ENCODE results near the gene MRM1.
A peak's percentile ranks its signal among the peaks of the same experiment; 100 is the strongest.
"Not testable (repeated sequence)": the region's sequence is repeated elsewhere in the genome, so short reads cannot be mapped to it uniquely, and the experiment has no call there.

MRM1 gene

DNA sequence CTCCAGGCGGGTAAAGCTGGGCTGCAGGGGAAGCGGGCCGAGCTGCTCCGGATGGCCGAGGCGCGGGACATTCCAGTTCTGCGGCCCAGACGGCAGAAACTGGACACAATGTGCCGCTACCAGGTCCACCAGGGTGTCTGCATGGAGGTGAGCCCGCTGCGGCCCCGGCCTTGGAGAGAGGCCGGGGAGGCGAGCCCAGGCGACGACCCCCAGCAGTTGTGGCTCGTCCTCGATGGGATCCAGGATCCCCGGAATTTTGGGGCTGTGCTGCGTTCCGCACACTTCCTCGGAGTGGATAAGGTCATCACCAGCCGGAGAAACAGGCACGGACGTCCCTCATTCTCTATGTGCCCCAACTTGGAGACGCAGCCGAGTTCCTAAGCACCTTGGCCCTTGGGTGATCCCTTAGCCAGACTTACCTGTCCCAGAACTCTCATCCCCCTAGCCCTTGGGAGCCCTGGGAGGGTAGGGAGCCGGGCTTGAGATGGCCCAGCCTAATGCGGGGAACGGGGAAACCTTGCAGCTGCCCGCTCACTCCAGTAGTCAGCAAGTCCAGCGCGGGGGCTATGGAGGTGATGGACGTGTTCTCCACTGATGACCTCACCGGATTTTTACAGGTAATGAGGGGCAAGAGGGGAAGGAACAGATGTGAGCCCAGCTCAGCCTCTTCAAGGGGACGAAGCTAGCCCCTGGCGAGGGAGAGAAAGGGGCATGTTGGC, 806 bp downstream of the MRM1 start:
- no peak for DNase-seq

DNA sequence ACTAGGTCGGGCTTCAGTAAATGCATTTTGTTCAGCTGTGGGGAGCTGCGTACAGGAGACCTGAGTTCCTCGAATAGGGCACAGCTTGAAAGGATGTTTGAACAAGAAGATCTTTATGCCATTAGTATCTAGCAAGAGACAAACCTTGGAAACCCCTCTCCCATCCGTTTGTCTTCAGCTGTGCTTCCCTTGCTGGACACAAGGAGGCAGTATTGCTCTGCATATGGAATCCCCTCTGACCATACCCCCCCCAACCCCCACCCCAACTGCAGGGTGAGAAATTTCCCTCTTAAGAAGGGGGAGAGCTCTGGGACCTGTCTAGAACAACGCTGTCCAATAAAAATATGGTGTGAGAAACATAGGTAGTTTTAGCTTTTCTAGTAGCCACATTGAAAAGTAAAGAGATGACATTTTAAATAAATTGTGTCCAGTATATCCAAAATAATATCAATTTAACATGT, 1.6 kb downstream of the MRM1 start:
- peak; percentile 83 for DNase-seq

DNA sequence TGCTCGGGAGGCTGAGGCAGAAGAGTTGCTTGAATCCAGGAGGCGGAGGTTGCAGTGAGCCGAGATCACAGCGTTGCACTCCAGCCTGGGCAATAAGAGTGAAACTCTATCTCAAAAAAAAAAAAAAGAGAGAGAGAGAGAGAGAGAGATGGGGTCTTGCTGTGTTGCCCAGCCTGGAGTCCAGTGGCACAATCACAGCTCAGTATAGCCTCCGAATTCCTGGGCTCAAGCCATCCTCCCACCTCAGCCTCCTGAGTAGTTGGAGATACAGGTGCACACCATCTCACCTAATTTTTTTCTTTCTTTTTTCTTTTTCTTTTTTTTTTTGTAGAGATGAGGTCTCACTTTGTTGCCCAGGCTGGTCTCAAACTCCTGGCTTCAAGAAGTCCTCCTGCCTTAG, 3.6 kb downstream of the MRM1 start:
- DNase-seq, result not testable (repeated sequence)

DNA sequence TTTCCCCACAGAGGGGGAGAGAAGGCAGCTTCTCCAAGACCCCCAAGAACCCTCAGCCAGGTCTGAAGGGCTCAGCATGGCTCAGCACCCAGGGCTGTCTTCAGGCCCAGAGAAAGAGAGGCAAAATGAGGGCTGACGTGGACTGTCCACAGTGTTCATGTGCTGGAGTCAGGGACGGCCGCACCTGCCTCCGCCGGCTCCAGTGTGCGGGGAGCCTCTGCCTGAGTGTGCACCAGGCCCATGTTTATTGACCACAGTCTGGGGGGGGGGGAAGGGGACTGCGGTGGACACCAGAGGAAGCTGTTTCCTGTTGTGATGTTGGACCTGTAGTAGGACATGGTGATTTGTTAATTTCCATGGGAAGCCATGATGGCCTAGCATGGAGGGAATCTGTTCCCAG, 6.9 kb downstream of the MRM1 start:
- DNase-seq, result no peak

DNA sequence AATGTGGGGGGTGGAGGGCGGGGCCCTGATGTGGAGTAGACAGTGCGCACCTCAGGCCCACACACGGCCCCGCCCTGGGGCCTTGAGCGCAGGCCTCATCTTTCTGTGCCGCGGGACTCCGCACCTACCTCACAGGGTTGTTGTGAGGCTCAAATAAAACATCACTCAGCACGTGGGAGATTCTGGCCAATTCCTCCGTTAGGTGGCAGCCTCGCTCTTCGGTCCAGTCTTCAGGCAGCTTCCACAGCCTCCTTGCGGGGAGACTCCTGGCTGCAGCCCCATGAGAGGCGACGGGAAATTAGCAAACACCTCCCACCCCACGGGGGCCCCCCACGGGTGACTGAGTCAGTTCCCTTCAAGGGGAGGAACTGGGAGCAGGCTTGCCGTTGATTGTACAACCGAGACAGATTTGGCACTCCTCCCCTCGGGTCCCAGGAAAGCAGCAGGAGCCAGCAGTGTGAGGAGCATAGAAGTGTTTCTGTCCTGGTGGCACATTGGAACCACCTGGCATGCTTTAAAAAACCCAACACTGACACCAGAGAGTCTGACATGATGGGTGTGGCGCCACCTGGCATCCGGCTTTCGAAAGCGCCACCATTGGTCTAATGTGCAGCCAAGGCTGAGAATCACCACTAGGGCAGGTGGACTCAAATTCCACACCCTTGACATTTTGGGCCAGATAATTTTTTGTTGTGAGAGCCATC, 7.6 kb downstream of the MRM1 start:
- DNase-seq, result no peak

DNA sequence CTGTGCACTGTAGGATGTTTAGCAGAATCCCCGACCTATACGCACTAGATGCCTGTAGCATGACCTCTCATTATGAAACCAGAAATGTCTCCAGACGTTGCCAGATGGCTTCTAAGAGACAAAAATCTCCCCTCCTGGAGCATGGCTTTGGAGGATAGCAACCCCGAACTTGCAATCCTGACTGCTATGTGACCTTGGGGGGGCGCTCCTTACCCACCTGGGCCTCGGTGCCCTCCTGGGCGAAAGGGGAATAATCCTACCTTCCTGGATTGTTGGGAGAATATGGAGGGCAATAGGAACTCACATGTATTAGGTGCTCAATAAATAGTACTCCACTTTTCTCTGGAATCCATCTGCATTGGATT, 8.1 kb downstream of the MRM1 start:
- no peak for DNase-seq

DNA sequence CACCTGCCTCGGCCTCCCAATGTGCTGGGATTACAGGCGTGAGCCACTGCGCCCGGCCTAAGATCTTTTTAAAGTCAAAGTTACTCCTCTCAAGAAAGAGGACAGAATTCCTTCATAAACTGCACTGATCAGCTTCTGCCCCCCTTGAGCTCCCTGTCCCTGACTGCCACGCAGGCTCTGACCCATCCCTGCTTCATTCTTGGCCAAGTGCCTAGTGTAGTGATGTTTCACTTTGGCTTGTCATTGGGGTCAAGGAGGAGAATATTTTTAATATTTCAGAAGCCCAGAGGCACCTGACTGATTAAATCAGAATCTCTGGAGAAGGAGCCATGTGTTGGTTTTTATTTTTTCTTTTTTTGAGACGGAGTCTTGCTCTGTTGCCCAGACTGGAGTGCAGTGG, 9.1 kb downstream of the MRM1 start:
- no peak for DNase-seq

DNA sequence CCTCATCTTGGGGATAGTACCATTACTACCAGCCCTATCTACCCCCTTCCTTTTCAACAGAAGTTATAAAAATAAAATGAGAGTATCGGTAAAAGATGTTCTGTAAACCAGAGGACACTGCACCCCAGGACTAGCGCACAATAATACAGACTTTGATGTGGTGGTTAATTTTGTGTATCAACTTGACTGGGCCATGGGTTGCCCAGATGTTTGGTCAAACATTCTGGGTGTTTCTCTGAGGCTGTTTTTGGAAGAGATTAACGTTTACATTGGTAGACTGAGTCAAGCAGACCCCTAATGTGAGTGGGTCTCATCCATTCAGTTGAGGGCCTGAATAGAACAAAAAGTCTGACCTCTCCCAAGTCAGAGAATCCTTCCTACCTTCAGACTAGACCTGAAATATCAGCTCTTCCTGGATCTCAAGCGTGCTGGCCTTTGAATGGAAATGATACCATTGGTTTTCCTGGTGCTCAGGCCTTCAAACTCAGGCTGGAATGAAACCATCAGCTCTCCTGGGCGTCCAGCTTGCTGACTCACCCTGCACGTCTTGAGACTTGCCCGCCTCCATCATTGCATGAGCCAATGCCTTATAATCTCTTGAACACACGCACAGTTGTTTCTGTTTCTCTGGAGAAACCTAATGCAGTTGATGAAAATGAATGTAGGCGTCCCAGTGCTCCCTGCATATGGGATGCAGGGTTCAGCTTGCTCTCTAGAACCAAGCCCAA, 10.1 kb downstream of the MRM1 start:
- no peak for DNase-seq

DNA sequence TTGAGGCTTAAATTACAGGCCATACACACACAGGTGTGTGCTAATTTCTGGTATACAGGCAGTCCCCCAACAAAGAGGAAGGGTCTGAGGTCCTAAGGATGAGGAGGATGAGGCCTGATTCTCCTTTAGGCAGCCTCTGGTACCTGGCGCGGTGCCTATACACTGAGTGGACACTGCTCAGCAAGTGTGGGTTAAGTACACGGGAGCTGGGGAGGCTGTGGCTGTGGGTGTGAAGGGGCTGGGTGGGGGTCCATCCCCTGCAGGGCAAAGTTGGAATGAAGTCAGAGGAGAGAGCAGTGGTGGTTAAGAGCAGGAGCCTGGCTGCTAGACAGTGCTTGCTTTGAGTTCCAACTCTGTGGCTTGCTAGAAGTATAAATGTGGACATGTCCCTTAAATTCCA, 10.9 kb downstream of the MRM1 start:
- no peak for DNase-seq

DNA sequence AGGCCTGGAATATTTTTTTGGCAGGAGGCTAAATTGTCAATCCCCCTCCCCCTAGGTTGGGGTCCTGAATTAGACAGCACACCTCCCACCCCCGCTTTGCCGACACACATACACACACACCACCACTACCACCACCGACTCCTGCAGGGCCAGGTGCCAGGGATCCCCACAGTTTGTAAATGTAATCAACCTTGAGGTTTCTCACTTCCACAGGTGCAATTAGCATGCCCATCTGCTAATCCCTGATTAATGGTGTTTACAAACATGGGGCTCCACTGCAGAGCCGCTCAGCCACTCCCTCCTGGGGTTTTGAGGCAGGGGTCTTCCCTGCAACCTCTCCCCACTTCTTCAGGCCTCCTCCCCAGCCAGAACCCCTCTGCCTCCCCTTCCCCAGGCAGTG, 11.8 kb downstream of the MRM1 start:
- DNase-seq, result no peak

DNA sequence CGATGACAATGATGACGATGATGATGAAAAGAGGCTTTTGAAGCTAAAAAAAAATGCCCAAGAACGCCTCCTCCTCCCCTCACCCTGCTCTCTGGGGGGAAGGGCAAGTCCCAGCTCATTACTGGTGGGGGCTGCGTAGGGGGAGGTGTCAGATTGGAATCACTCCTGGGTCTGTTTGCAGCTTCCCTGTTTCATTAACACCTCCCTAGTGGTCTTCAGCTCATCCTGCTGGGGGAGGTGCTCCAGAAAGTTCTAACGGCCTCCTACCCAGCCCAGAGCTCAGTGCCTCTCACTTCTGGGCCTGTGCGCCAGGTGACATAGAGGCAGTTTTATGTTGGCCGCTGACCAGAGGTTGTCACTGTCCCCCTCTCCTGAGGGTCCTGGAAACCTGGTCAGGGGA, 12.7 kb downstream of the MRM1 start:
- no peak for DNase-seq

DNA sequence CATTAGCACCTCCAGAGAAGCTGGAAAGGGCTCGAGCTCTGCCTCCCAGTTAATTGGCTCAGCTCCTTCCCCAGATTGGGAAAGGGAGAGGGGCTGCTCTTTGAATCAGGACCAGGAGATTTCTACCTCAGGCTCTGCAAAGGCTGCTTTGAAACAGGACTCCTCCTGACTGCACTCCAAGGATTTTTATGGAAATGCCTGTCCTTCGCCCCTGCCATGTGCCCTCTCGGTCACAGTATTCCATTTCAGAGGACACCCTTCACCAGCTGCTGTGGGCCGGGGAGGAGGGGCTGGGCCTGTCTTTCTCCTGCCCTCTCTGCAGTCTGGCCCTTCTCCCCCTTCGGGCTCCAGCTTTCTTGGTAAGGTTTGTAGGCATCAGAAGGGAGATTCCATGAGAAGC, 13.6 kb downstream of the MRM1 start:
- DNase-seq, result no peak

DNA sequence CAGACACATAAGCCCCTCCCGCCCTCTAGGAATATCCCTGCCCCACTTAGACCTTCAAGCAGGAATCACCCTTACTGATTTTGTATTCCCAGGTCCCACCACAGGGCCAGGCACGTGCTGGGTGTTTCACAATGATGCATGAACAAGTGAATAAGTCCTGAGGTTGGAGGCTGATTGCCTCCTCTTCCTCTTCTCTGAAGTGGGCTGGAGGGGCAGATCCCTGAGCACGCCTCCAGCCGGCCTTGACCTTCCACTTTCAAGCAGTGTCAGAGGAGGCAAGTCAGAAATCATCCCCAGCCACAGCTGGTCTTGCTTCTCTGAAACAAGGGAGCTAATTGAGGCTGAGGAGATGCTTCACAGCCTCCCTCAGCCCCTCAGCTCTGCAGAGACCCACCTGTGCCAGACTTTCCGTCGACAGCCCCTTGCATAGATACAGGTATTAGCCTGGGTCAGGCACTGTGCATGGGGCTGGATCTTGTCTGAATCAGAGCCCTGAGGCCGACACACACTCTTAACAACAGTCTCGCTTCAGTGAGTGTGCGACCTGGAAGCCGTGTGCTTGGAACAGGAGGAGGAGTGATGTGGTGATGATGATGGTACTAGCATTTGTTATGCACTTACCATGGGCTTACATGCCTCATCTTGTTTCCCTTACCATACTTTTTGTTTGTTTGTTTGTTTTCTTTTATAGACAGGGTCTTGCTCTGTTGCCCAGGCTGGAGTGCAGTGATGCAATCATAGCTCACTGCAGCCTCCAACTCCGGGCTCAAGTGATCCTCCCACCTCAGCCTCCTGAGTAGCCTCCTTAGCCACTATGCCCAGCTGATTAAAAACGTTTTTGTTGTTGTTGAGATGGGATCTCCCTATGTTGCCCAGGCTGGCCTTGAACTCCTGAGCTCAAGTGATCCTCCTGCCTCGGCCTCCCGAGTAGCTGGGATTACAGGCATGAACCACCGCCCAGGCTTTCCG, 15.0 kb downstream of the MRM1 start:
- DNase-seq, result no peak

DNA sequence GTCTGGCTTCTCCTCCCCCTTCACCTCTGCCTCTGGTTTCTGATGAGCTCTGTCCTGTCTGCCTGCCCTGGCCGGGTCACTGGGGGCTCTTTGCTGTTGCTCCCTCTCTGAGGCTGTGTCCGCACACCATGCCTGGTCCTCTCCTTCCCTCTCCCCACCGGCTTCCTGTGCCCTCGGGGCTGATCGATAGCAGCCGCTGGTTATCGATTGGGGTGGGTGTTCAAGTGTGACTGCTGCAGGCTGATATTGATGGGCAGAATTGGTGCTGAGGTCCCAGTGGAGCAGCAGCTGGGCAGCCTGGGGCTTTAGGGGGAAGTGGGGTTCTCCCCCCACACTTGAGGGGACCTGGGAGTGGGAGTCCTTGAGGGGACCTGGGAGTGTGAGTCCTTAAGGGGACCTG, 16.4 kb downstream of the MRM1 start:
- no peak for DNase-seq

DNA sequence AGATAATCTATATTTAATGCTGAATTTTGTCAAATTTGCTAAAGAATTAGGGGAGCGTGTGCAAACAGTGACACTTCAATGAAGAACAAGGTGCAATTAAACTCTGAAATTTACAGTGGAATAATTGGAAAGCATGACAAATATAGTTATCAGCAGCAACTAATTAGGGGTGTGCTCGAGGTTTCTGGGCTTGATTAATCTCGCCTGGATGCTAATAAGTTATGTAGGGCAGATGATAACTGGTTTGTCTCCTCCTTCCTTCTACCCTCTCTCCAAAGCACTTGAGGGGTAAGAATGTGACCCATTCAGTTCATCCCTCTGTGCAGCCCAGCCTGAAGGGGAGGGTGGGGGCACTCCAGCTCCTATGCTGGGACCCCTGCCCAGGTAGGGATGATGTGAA, 21.9 kb downstream of the MRM1 start:
- no peak for DNase-seq

DNA sequence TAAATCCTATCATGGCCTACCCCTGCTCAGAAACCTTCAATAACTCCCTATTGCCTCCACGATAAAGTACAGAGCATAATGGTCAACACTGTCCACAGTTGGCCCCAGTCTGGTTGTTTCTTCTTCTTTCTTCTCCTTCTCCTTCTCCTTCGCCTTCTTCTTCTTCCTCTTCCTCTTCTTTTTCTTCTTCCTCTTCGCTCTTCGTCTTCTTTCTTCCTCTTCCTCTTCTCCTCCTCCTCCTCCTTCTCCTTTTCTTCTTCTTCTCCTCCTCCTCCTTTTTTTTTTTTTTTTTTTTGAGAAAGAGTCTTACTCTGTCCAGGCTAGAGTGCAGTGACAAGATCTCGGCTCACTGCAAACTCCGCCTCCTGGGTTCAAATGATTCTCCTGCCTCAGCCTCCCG, 23.8 kb downstream of the MRM1 start:
- DNase-seq, result no peak

DNA sequence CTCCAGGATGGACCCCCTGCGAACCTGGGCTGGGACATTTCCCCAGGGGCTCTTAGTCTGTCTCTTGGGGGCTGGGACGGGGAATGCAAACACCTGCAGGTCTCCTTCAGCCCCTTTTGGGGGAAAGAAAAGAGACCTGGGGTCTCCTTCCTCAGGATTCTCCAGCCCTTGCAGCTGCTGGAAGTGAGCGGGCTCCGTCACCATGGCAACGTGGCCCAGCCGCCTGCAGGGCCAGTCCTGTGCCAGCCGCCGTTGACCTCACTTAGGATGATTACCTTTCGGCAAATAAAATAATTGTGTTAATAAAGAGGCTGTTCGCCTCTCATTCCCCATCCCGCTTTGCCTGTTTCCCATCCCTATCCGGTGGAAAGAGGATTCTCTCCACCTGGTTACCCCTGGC, 25.7 kb downstream of the MRM1 start:
- DNase-seq, result no peak

DNA sequence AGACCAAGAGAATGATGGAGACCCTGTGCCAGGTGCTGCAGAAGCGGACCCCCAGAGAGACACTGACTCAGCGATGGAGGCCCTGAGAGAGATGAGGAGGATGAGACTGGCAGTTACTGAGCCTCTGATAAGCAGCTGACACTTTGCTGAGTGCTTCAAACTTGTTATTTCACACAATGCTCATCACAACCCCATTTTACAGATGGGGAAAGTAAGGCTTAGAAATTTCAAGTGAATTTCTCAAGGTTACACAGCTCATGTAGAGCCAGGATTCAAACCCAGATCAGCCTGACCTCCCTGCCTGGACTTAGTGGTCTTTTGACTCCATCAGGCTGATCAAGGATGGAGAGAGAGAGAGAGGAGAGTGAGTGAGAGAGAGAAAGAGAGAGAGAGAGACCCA, 27.2 kb downstream of the MRM1 start:
- no peak for DNase-seq

DNA sequence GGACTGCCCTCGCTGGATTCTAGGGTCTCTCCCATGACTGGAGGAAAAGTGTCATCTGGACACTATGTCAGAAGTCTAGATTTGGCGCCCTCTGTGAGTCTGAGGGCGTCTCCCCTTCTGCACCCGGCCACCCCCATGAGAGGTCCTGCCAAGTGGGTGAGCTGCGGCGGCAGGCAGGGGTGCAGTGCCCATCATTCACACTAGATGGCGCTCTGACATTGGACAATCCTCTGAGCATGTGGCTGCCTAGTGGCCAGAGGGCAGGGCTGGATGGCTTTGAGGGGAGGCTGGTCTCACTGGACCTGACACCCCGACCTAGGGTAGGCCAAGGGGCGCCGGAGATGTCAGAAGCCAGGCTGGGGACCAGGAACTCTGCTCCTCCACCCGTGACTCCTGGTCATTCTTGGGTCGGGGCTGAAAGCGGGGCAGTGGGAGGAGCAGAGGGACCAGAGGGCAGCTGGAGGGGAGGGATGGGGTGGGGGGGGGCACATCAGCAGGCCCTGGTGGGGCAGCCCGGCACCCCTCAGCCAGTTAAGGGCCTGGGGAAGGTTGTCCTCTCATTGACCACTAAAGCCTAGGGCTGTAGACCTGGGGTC, 28.0 kb downstream of the MRM1 start:
- peak; percentile 80 for DNase-seq

DNA sequence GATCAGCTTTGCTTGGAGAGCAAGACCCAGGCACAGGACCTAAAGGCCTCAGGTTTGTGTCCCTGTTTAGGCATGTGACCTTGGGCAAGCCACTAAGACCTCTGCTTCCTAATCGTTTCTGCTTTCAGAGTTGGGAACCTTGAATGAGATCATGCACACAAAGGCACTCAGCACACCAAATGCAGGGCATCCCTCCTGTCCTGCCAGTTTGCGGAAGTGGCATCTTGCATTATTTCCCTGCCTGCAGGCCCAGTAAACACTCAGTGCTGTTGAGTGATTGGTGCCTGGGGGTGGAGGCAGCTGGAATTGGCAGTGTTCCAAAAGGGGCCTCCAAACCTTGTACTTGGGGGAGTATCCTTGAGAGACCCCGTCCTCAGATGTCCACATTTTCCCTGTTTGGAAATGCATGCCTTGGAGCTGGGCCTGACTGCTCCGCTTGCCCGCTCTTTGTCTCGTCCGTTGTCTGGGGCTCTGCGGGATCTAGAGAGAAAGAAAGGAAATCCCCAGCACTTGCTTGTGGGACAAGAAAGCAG, 28.7 kb downstream of the MRM1 start:
- no peak for DNase-seq

DNA sequence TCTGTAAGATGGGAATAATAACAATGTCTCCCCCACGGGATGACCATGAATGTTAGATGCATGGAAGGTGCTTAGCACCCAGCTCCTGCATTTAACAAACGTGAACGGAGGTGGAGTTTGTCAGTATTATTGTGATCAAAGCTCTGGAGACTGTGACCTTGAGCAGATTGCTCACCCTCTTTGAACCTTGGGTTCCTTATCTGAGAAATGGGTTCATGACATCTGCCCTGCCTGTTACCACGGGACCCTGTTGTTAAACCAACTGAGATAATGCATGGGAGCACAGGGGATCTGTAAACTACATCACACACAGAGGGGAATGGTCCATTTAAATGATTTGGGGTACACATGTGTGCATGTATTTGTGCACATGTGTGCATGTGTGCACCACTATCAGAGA, 29.6 kb downstream of the MRM1 start:
- no peak for DNase-seq
